ENCODE data around the gene EPHB6. TPM values are rescaled to one million over a fixed set of nuclear protein-coding genes. Genes with fewer than 3 reads are reported as not detected.

EPHB6 gene
- total RNA-seq, 1 experiment from 2014 or later: 30.5 TPM

DNA sequence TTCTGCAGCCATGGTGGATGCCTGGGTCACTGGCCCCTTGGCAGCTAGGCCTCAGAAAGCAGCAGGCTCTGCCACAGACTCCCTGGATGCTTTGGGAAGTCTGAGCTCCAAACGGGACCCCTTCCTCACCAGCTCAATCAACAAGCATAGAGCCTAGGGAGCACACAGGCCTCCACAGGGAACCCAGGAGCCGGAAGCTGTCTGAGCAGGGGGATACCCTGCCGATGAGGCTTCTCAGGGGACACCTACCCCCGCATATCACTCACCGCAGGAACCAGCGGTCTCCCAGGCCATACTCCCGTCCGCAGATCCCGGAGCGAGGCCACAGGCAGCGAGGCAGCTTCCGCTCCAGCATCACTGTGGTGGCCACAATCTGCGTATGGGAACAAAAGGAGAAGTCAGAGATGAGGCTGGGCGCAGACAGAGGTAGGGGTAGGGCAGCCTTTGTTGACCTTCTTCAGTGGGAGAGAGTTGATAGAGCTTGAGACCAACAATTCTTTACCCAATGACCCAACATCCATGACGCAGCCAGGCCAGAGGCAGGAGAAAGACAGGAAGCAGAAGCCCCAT is 17.3 kb downstream of the EPHB6 start:
- DNase-seq (no peak), ATAC-seq (no peak)
- Histone ChIP-seq H3K9me2 (replicated peaks; ENCODE audit: low read length) (no peaks in the 10 kb centered on the region), H4K20me1 (ENCODE audit: low read length) (no peaks in the 10 kb centered on the region), H3K9me3 (ENCODE audit: low read length) (no peaks in the 10 kb centered on the region), H3K4me2 (ENCODE audit: low read length) (no peak overlapping the region), H3K4me3 (ENCODE audit: low read length) (no peak overlapping the region), H3K27me3 (ENCODE audit: low read length) (no peaks in the 10 kb centered on the region), H3F3A (ENCODE audit: low read length, unreplicated experiment) (no peaks in the 10 kb centered on the region), H3K9ac (ENCODE audit: low read length) (no peak overlapping the region), H3K4me1 (ENCODE audit: insufficient read depth, low read length) (no peaks in the 10 kb centered on the region), H3K27ac (ENCODE audit: low read length) (no peak overlapping the region), H3K36me3 (ENCODE audit: low read depth, low read length) (no peaks in the 10 kb centered on the region), H3K79me2 (ENCODE audit: low read length) (no peaks in the 10 kb centered on the region), H2AFZ (ENCODE audit: low read length) (no peak overlapping the region)
- TF ChIP-seq EZH2 (IDR thresholded peaks at IDR 0.05; ENCODE audit: low read length, unreplicated experiment) (no peak), EZH2phosphoT487 (IDR thresholded peaks at IDR 0.05; ENCODE audit: borderline replicate concordance, low read length) (no peak), CTCF (conservative IDR thresholded peaks at IDR 0.05; ENCODE audit: low read depth, low read length) (no peak)
- ChIA-PET CTCF (no interaction called here), POLR2A (ENCODE audit: unreplicated experiment) (no interaction called here)
- BruUV-seq (replicated peaks): no TSS peak
- intact Hi-C loops (cut with micrococcal nuclease): no loop called here

DNA sequence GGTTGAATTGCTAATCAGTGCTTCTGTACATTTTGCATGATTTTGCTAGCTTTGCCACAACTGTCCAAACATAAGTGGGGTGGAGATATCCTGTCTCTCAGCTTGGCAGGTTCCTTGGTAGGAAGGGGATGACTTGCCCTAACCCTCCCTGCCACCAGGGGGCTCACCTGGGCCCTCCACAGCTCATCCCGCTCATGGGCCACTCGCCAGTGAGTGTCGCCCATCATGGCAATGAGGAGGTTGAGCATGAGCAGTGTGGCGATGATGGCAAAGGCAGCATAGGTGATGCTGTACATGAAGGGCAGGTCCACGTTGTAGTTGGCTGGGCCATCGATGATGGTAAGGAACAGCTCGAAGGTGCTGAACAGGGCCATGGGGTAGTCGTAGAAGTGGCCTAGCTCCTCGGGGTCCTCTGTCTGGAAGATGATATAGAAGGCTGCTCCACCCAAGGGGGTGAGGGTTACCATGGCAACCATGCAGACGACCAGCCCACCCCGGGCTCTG is 18.5 kb downstream of the EPHB6 start:
- H3K36me3 ChIP-seq (ENCODE audit: low read depth, low read length): no peaks in the 10 kb centered on the region
- no peaks in the 10 kb centered on the region for H3K9me2 ChIP-seq (replicated peaks; ENCODE audit: low read length)
- no peak overlapping the region for H3K9ac ChIP-seq (ENCODE audit: low read length)
- H3K27ac ChIP-seq (ENCODE audit: low read length): no peak overlapping the region
- H3F3A ChIP-seq (ENCODE audit: low read length, unreplicated experiment): no peaks in the 10 kb centered on the region
- BruUV-seq (replicated peaks): no TSS peak
- ATAC-seq (peak; percentile 39), DNase-seq (peak; percentile 27)
- no peaks in the 10 kb centered on the region for H3K4me1 ChIP-seq (ENCODE audit: insufficient read depth, low read length)
- H3K4me3 ChIP-seq (ENCODE audit: low read length): no peak overlapping the region
- POLR2A ChIA-PET (ENCODE audit: unreplicated experiment): no interaction called here
- TF ChIP-seq EZH2phosphoT487 (IDR thresholded peaks at IDR 0.05; ENCODE audit: borderline replicate concordance, low read length) (no peak), CTCF (conservative IDR thresholded peaks at IDR 0.05; ENCODE audit: low read depth, low read length) (peak; percentile 74)
- no peak overlapping the region for H3K4me2 ChIP-seq (ENCODE audit: low read length)
- H4K20me1 ChIP-seq (ENCODE audit: low read length): no peaks in the 10 kb centered on the region
- H3K79me2 ChIP-seq (ENCODE audit: low read length): no peaks in the 10 kb centered on the region
- CTCF ChIA-PET: interaction anchor here (0.5 to 0.7 kb wide), 3 partner anchors 66 to 265 kb away, joined by 3 read pairs; no protein-coding TSS in a partner anchor
- no peak overlapping the region for H2AFZ ChIP-seq (ENCODE audit: low read length)
- intact Hi-C loops (cut with micrococcal nuclease): no loop called here
- H3K27me3 ChIP-seq (ENCODE audit: low read length): peaks cover 3% of the 10 kb centered on the region; the same call in 1 of the 2 replicates
- no peaks in the 10 kb centered on the region for H3K9me3 ChIP-seq (ENCODE audit: low read length)

DNA sequence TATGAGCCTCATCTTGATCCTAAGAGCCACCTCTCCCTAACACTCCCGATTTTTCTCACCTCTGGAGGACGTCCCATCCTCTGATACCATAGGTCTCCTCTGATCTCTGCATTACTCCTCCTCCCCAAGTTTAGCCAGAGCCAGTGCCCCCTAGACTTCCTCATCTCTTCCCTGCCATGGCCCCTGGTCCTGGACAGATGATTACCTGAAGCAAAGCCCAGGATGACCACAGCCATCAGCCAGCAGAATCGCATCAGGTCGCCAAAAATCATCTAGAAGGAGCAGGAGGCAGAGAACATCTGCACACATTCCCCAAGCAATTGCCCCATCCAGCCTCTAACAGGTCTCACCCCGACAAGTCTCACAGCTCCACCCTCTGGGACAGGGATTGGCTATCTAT is 19.0 kb downstream of the EPHB6 start:
- Histone ChIP-seq H4K20me1 (ENCODE audit: low read length) (no peaks in the 10 kb centered on the region), H3K9me3 (ENCODE audit: low read length) (no peaks in the 10 kb centered on the region), H3K79me2 (ENCODE audit: low read length) (no peaks in the 10 kb centered on the region), H3F3A (ENCODE audit: low read length, unreplicated experiment) (no peaks in the 10 kb centered on the region), H3K4me1 (ENCODE audit: insufficient read depth, low read length) (no peaks in the 10 kb centered on the region), H3K27me3 (ENCODE audit: low read length) (peaks cover 8% of the 10 kb centered on the region), H3K9me2 (replicated peaks; ENCODE audit: low read length) (no peaks in the 10 kb centered on the region), H3K4me3 (ENCODE audit: low read length) (no peak overlapping the region), H3K4me2 (ENCODE audit: low read length) (no peak overlapping the region), H3K36me3 (ENCODE audit: low read depth, low read length) (no peaks in the 10 kb centered on the region), H3K9ac (ENCODE audit: low read length) (no peak overlapping the region), H2AFZ (ENCODE audit: low read length) (no peak overlapping the region), H3K27ac (ENCODE audit: low read length) (no peak overlapping the region)
- ChIA-PET CTCF (interaction anchor here (0.7 kb wide), 1 partner anchor 66 kb away, joined by 3 read pairs; no protein-coding TSS in a partner anchor), POLR2A (ENCODE audit: unreplicated experiment) (no interaction called here)
- intact Hi-C loops (cut with micrococcal nuclease): no loop called here
- BruUV-seq (replicated peaks): no TSS peak
- no peak for TF ChIP-seq EZH2 (IDR thresholded peaks at IDR 0.05; ENCODE audit: low read length, unreplicated experiment)
- TF ChIP-seq CTCF (conservative IDR thresholded peaks at IDR 0.05; ENCODE audit: low read depth, low read length): no peak
- TF ChIP-seq EZH2phosphoT487 (IDR thresholded peaks at IDR 0.05; ENCODE audit: borderline replicate concordance, low read length): no peak
- ATAC-seq (no peak), DNase-seq (no peak)

Data from PC-3 (cell line).